CD14-positive monocyte (primary cell): ENCODE results near the gene SYNJ2. TPM values are rescaled to one million over a fixed set of nuclear protein-coding genes. Genes with fewer than 3 reads are reported as not detected.

ENCODE experiments used
- DNase-seq, 3 donors: peaks; one replicate each; pipeline ENCODE4 v3.0.0-alpha.2; 2011 to 2022
- H2AFZ ChIP-seq: 2 replicates; pipeline ENCODE4 v1.6.0; 2012; ENCODE audit warnings: mild to moderate bottlenecking, low read depth, low read length, inconsistent platforms; ENCODE audit not compliant: insufficient read depth, poor library complexity, severe bottlenecking
- H3K27ac ChIP-seq, 2 donors: 1 replicate in 1 of 2; 2 replicates in 1 of 2; pipeline ENCODE4 v1.5.1; 2012 to 2013; ENCODE audit warnings: low read length in 2 of 2, control low read depth in 1 of 2, inconsistent platforms in 1 of 2, low read depth in 1 of 2, mild to moderate bottlenecking in 1 of 2
- H3K27me3 ChIP-seq, 2 donors: one replicate each; pipeline versions ENCODE4 v1.6.0 to v1.6.1; 2011 to 2013; ENCODE audit warnings: low read length in 2 of 2; ENCODE audit not compliant: control insufficient read depth in 2 of 2, insufficient read depth in 2 of 2
- H3K36me3 ChIP-seq, 2 donors: replicated peaks in 1 of 2; 1 replicate in 1 of 2; 2 replicates in 1 of 2; pipeline versions ENCODE4 v1.5.1 to v1.6.1; 2012 to 2013; ENCODE audit warnings: low read length in 2 of 2, control low read depth in 1 of 2, inconsistent platforms in 1 of 2, mild to moderate bottlenecking in 1 of 2; ENCODE audit not compliant: insufficient read depth in 2 of 2, control insufficient read depth in 1 of 2
- H3K4me1 ChIP-seq, 2 donors: 1 replicate in 1 of 2; 2 replicates in 1 of 2; pipeline versions ENCODE4 v1.5.1 to v1.6.1; 2012 to 2013; ENCODE audit warnings: low read length in 2 of 2, control low read depth in 1 of 2, inconsistent platforms in 1 of 2, mild to moderate bottlenecking in 1 of 2, moderate library complexity in 1 of 2; ENCODE audit not compliant: insufficient read depth in 2 of 2, control insufficient read depth in 1 of 2
- H3K4me2 ChIP-seq: replicated peaks from 2 replicates; pipeline ENCODE3; 2012; ENCODE audit warnings: low read length, moderate library complexity, mild to moderate bottlenecking; ENCODE audit not compliant: poor library complexity, severe bottlenecking; ENCODE audit errors: extremely low read depth
- H3K4me3 ChIP-seq, 3 experiments: fragments of 200-600 bp in 1 of 3; sonication (generic) in 1 of 3; replicated peaks in 1 of 3; 1 replicate in 2 of 3; 2 replicates in 1 of 3; pipeline ENCODE4 v1.5.1; 2011 to 2013; ENCODE audit warnings: low read length in 3 of 3, mild to moderate bottlenecking in 3 of 3, control low read depth in 2 of 3, low read depth in 2 of 3, inconsistent platforms in 1 of 3, moderate library complexity in 1 of 3
- H3K79me2 ChIP-seq: 2 replicates; pipeline ENCODE4 v1.6.0; 2012; ENCODE audit warnings: mild to moderate bottlenecking, control low read depth, inconsistent platforms, low read length, moderate library complexity; ENCODE audit not compliant: insufficient read depth
- H3K9ac ChIP-seq: 2 replicates; pipeline ENCODE4 v1.6.0; 2017; ENCODE audit warnings: low read length, mild to moderate bottlenecking; ENCODE audit not compliant: insufficient read depth, poor library complexity, severe bottlenecking
- H3K9me3 ChIP-seq, 2 donors: replicated peaks in 1 of 2; 1 replicate in 1 of 2; 2 replicates in 1 of 2; pipeline versions ENCODE4 v1.5.1 to v1.6.1; 2012 to 2013; ENCODE audit warnings: low read length in 2 of 2, control low read depth in 1 of 2; ENCODE audit not compliant: control insufficient read depth in 1 of 2, insufficient read depth in 1 of 2
- H4K20me1 ChIP-seq: 2 replicates; pipeline ENCODE4 v1.6.0; 2012; ENCODE audit warnings: mild to moderate bottlenecking, low read length, control low read depth, moderate library complexity; ENCODE audit not compliant: insufficient read depth
- H3K27ac Mint-ChIP-seq, 7 donors: one replicate each; pipeline ENCODE4 v1.8.0; 2020; ENCODE audit warnings: mild to moderate bottlenecking in 7 of 7, mixed read lengths in 7 of 7, moderate library complexity in 6 of 7, inconsistent platforms in 2 of 7
- H3K27me3 Mint-ChIP-seq, 3 donors: one replicate each; pipeline ENCODE4 v1.8.0; 2021 to 2022; ENCODE audit warnings: low read depth in 3 of 3, mild to moderate bottlenecking in 3 of 3, mixed read lengths in 3 of 3, moderate library complexity in 3 of 3, inconsistent platforms in 1 of 3
- H3K36me3 Mint-ChIP-seq, 2 donors: one replicate each; pipeline ENCODE4 v1.8.0; 2020; ENCODE audit warnings: mixed read lengths in 2 of 2, inconsistent platforms in 1 of 2, mild to moderate bottlenecking in 1 of 2
- H3K4me1 Mint-ChIP-seq: one replicate; pipeline ENCODE4 v1.8.0; 2020; ENCODE audit warnings: mild to moderate bottlenecking, mixed read lengths
- H3K4me3 Mint-ChIP-seq, 2 donors: one replicate each; pipeline ENCODE4 v1.8.0; 2020; ENCODE audit warnings: mild to moderate bottlenecking in 2 of 2, mixed read lengths in 2 of 2, moderate library complexity in 1 of 2
- H3K9me3 Mint-ChIP-seq, 7 donors: one replicate each; pipeline ENCODE4 v1.8.0; 2020 to 2022; ENCODE audit warnings: mixed read lengths in 7 of 7, mild to moderate bottlenecking in 6 of 7, moderate library complexity in 6 of 7, inconsistent platforms in 2 of 7
- CTCF ChIP-seq: fragments of 200-600 bp; IDR thresholded peaks from one replicate; pipeline ENCODE4 v1.8.0; 2022; ENCODE audit warnings: antibody characterized with exemption, mild to moderate bottlenecking
- WGBS: methylation state at CpG from one replicate; pipeline ENCODE4 v1.1.5; 2013; ENCODE audit warnings: missing lambda C conversion rate; ENCODE audit not compliant: insufficient coverage; 5-methylcytosine and 5-hydroxymethylcytosine counted together
- intact Hi-C, 2 donors: fragments of 100-400 bp; cut with micrococcal nuclease; formaldehyde crosslinking; loops; one replicate each; pipeline versions ENCODE4 v1.15.0 to v1.15.1; 2023
- polyA plus RNA-seq, 3 donors: library from polyadenylated mRNA; depleted of rRNA in 1 of 3; unstranded in 2 of 3; stranded (reverse) in 1 of 3; fragments of 300-500 nt in 2 of 3; fragments of >200 nt in 1 of 3; fragmentation: Illumina TruSeq in 2 of 3; gene quantifications; 1 replicate in 2 of 3; 2 replicates in 1 of 3; pipeline ENCODE4 v1.2.3, GENCODE V29; 2012 to 2021

SYNJ2 gene
- polyA plus RNA-seq, 3 donors: 0.82 to 2.0 (median 1.6) TPM

- Histone ChIP-seq H3K9me3 (no peaks in the 10 kb centered on the region), H4K20me1 (no peaks in the 10 kb centered on the region), H3K27me3 (no peaks in the 10 kb centered on the region), H3K4me2 (no peak overlapping the region), H3K9ac (no peak overlapping the region), H2AFZ (peak overlapping the region; percentile 42), H3K4me3 (no peak overlapping the region), H3K4me1 (peaks cover 9 to 10% of the 10 kb centered on the region in 2 donors), H3K27ac (no peak overlapping the region), H3K36me3 (no peaks in the 10 kb centered on the region), H3K79me2 (no peaks in the 10 kb centered on the region)
- Mint-ChIP-seq H3K36me3 (no peaks in the 10 kb centered on the region), H3K4me3 (no peak overlapping the region), H3K9me3 (peaks cover 0 to 1% (median 0%) of the 10 kb centered on the region in 7 donors), H3K27me3 (peaks cover 2 to 18% (median 5%) of the 10 kb centered on the region in 3 donors), H3K27ac (peak overlapping the region in 1 of 7 donors; percentile 25), H3K4me1 (peaks cover 15% of the 10 kb centered on the region)
- WGBS: 61% methylated on average over 18 of the region's 22 CpGs
- DNase-seq: no peak
- intact Hi-C loops: no loop called here
- TF ChIP-seq CTCF: no peak
Measured at GRCh38 chr6:157989541-157990289, 8.1 kb downstream of the SYNJ2 start.

- H3K27me3 ChIP-seq: no peaks in the 10 kb centered on the region
- no peak overlapping the region for H3K27ac ChIP-seq
- peak overlapping the region; percentile 42 for H2AFZ ChIP-seq
- H3K27me3 Mint-ChIP-seq: peaks cover 2 to 12% (median 5%) of the 10 kb centered on the region in 3 donors
- no peak for TF ChIP-seq CTCF
- no peaks in the 10 kb centered on the region for H3K79me2 ChIP-seq
- H4K20me1 ChIP-seq: no peaks in the 10 kb centered on the region
- H3K27ac Mint-ChIP-seq: peak overlapping the region in 2 of 7 donors; percentile 47 to 67
- H3K4me3 Mint-ChIP-seq: peak overlapping the region in 1 of 2 donors; percentile 26
- H3K36me3 ChIP-seq: no peaks in the 10 kb centered on the region
- H3K9ac ChIP-seq: no peak overlapping the region
- 48% methylated on average over 13 of the region's 15 CpGs for WGBS
- DNase-seq: no peak
- no peaks in the 10 kb centered on the region for H3K36me3 Mint-ChIP-seq
- peaks cover 8% of the 10 kb centered on the region for H3K4me1 Mint-ChIP-seq
- H3K4me1 ChIP-seq: peaks cover 5 to 6% of the 10 kb centered on the region in 2 donors
- peaks cover 0 to 1% (median 0%) of the 10 kb centered on the region in 7 donors for H3K9me3 Mint-ChIP-seq
- intact Hi-C loops: no loop called here
- H3K4me3 ChIP-seq: no peak overlapping the region
- H3K4me2 ChIP-seq: no peak overlapping the region
- no peaks in the 10 kb centered on the region for H3K9me3 ChIP-seq
Measured at GRCh38 chr6:157990321-157991066, 8.8 kb downstream of the SYNJ2 start.
